IMR-90 (cell line): ENCODE measurements around the gene AOX1. TPM values are rescaled to one million over a fixed set of nuclear protein-coding genes. Genes with fewer than 3 reads are reported as not detected.

Source experiments
- ATAC-seq: fragments of 200-7000 bp; cut with Tn5 transposase; 2 replicates; pipeline ENCODE4 v1.9.1; 2020; ENCODE audit warnings: low read depth, mild to moderate bottlenecking, moderate library complexity
- BruUV-seq: library from RNA; stranded (reverse); fragments of 400-500 nt; replicated peaks from 2 replicates; lab custom pipeline; 2021; lab: Mats Ljungman, UMichigan
- CTCF ChIA-PET: fragments of 300-600 bp; formaldehyde crosslinking; extraction: SDS; loops from one replicate; lab custom pipeline; 2021; ENCODE audit warnings: antibody characterized with exemption; lab: Yijun Ruan, JAX
- POLR2A ChIA-PET: fragments of 300-600 bp; sonication (Branson Sonifier 250); formaldehyde crosslinking; loops from one replicate; lab custom pipeline; 2022; ENCODE audit warnings: antibody characterized with exemption; ENCODE audit not compliant: unreplicated experiment; lab: Charles Lee
- DNase-seq: peaks from one replicate; pipeline ENCODE4 v3.0.0; 2013
- H2AFZ ChIP-seq: replicated peaks from 2 replicates; pipeline ENCODE3; 2013; ENCODE audit warnings: low read length, mild to moderate bottlenecking; ENCODE audit not compliant: poor library complexity
- H2AK5ac ChIP-seq: 2 replicates; pipeline ENCODE4 v1.6.1; 2013; ENCODE audit warnings: low read depth, low read length, inconsistent platforms
- H2AK9ac ChIP-seq: replicated peaks from 2 replicates; pipeline ENCODE3; 2013; ENCODE audit warnings: mild to moderate bottlenecking, low read depth, low read length, moderate library complexity; ENCODE audit not compliant: poor library complexity
- H2BK120ac ChIP-seq: 2 replicates; pipeline ENCODE4 v1.6.1; 2013; ENCODE audit warnings: low read depth, low read length, inconsistent platforms
- H2BK15ac ChIP-seq: 3 replicates; pipeline ENCODE4 v1.6.1; 2013; ENCODE audit warnings: low read depth, low read length, inconsistent platforms
- H2BK20ac ChIP-seq: 2 replicates; pipeline ENCODE4 v1.6.1; 2013; ENCODE audit warnings: low read depth, mild to moderate bottlenecking, inconsistent platforms, low read length, moderate library complexity
- H2BK5ac ChIP-seq: 2 replicates; pipeline ENCODE4 v1.6.1; 2013; ENCODE audit warnings: mild to moderate bottlenecking, low read depth, low read length, inconsistent platforms; ENCODE audit not compliant: poor library complexity, severe bottlenecking
- H3K14ac ChIP-seq: replicated peaks from 2 replicates; pipeline ENCODE4 v1.6.1; 2013; ENCODE audit warnings: low read depth, low read length, inconsistent platforms
- H3K18ac ChIP-seq: 2 replicates; pipeline ENCODE4 v1.6.1; 2013; ENCODE audit warnings: low read depth, low read length, control low read depth
- H3K23ac ChIP-seq: 2 replicates; pipeline ENCODE4 v1.6.1; 2013; ENCODE audit warnings: low read depth, low read length, inconsistent platforms
- H3K27ac ChIP-seq: 2 replicates; pipeline ENCODE4 v1.5.1; 2013; ENCODE audit warnings: mild to moderate bottlenecking, control low read depth, low read length; ENCODE audit not compliant: insufficient read depth
- H3K27me3 ChIP-seq: 2 replicates; pipeline ENCODE4 v1.6.1; 2013; ENCODE audit warnings: low read length; ENCODE audit not compliant: control insufficient read depth, insufficient read depth
- H3K36me3 ChIP-seq: 2 replicates; pipeline ENCODE4 v1.6.1; 2013; ENCODE audit warnings: low read length, mixed read lengths; ENCODE audit not compliant: control insufficient read depth, insufficient read depth
- H3K4ac ChIP-seq: 2 replicates; pipeline ENCODE4 v1.6.1; 2013; ENCODE audit warnings: low read depth, low read length, inconsistent platforms
- H3K4me1 ChIP-seq: 2 replicates; pipeline ENCODE4 v1.6.1; 2013; ENCODE audit warnings: low read length, mixed read lengths; ENCODE audit not compliant: control insufficient read depth, insufficient read depth
- H3K4me2 ChIP-seq: 2 replicates; pipeline ENCODE4 v1.6.1; 2013; ENCODE audit warnings: low read depth, mild to moderate bottlenecking, control low read depth, low read length, moderate library complexity
- H3K4me3 ChIP-seq: 2 replicates; pipeline ENCODE4 v1.5.1; 2013; ENCODE audit warnings: low read depth, mild to moderate bottlenecking, control low read depth, low read length, moderate library complexity; ENCODE audit not compliant: insufficient read depth
- H3K56ac ChIP-seq: 2 replicates; pipeline ENCODE4 v1.6.1; 2013; ENCODE audit warnings: low read length, inconsistent platforms; ENCODE audit not compliant: insufficient read depth; ENCODE audit errors: extremely low read depth
- H3K79me1 ChIP-seq, 2 experiments: 2 replicates each; pipeline ENCODE4 v1.6.1; 2013; ENCODE audit warnings: low read length in 2 of 2, inconsistent platforms in 1 of 2, low read depth in 1 of 2
- H3K9ac ChIP-seq: 2 replicates; pipeline ENCODE4 v1.6.1; 2013; ENCODE audit warnings: low read depth, low read length, control low read depth
- H3K9me1 ChIP-seq: 2 replicates; pipeline ENCODE4 v1.6.1; 2013; ENCODE audit warnings: low read length, inconsistent platforms; ENCODE audit not compliant: insufficient read depth
- H3K9me3 ChIP-seq: 2 replicates; pipeline ENCODE4 v1.6.1; 2013; ENCODE audit warnings: low read length; ENCODE audit not compliant: control insufficient read depth, insufficient read depth
- H4K20me1 ChIP-seq: 2 replicates; pipeline ENCODE4 v1.6.1; 2013; ENCODE audit warnings: low read length, inconsistent platforms; ENCODE audit not compliant: insufficient read depth
- H4K5ac ChIP-seq: 2 replicates; pipeline ENCODE4 v1.6.1; 2013; ENCODE audit warnings: mild to moderate bottlenecking, low read depth, low read length, control low read depth
- H4K8ac ChIP-seq, 2 experiments: 2 replicates each; pipeline ENCODE4 v1.6.1; 2013; ENCODE audit warnings: low read depth in 2 of 2, low read length in 2 of 2, control low read depth in 1 of 2, inconsistent platforms in 1 of 2
- H4K91ac ChIP-seq: 2 replicates; pipeline ENCODE4 v1.6.1; 2013; ENCODE audit warnings: low read depth, low read length, inconsistent platforms; ENCODE audit not compliant: insufficient read depth
- BHLHE40 ChIP-seq: fragments of 150-350 bp; IDR thresholded peaks from 2 replicates; pipeline ENCODE4 v1.6.1; 2016; ENCODE audit warnings: mild to moderate bottlenecking, low read depth, low read length
- WGBS, 2 experiments: methylation state at CpG; one replicate each; pipeline versions ENCODE4 v1.1.5 to v1.1.7; 2013; ENCODE audit warnings: missing lambda C conversion rate in 2 of 2; ENCODE audit not compliant: insufficient read length in 1 of 2; ENCODE audit errors: extremely low coverage in 2 of 2; 5-methylcytosine and 5-hydroxymethylcytosine counted together
- dilution Hi-C: fragments of 300-500 bp; cut with HindIII; formaldehyde crosslinking; loops from one replicate; pipeline ENCODE4 v1.14.3; 2018; ENCODE audit warnings: low sequenced_read_pairs; ENCODE audit not compliant: unreplicated experiment
- in situ Hi-C: fragments of 300-500 bp; cut with MboI; formaldehyde crosslinking; loops from 3 replicates; pipeline ENCODE4 v1.14.3; 2019; ENCODE audit warnings: low sequenced_read_pairs, inconsistent platforms, mixed read lengths
- intact Hi-C: fragments of 100-400 bp; cut with micrococcal nuclease; formaldehyde crosslinking; loops from 2 replicates; pipeline ENCODE4 v1.10.0; 2022
- polyA plus RNA-seq, 3 experiments: library from polyadenylated mRNA; depleted of rRNA; stranded (reverse); fragments of >200 nt; gene quantifications; 2 replicates each; pipeline ENCODE4 v1.2.3, GENCODE V29; 2012; ENCODE audit warnings: low replicate concordance in 1 of 3
- total RNA-seq: library from RNA; depleted of rRNA; stranded (reverse); fragments of >200 nt; gene quantifications from 2 replicates; pipeline ENCODE4 v1.2.3, GENCODE V29; 2012
- TF ChIP-seq, protein P1 (sequence below): conservative IDR thresholded peaks from 2 replicates; pipeline ENCODE4 v1.5.1; 2012; ENCODE audit warnings: mild to moderate bottlenecking, low read depth, low read length, improper control_type of control experiment

Gene AOX1
- total and polyA plus RNA-seq, 2 of the 4 experiments (the other 2 are of a cell fraction) = 21.7 to 59.9 TPM

DNA sequence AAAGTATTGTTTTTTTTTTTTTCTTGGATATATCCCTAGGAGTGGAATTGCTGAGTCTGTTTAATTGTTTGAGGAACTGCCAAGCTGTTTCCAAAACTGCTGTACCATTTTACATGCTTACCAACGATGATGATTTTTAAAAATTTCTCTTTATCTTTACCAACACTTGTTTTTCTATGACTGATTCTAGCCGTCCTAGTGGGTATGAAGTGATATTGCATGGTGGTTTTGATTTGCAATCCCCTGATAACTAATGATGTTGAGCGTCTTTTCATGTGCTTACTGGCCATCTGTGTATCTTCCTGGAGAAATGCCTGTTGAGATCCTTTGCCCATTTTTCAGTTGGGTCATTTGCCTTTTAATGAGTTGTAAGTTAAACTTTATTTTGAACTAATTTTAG is 8.8 kb upstream of the AOX1 start:
- Histone ChIP-seq H3K9me3 (no peaks in the 10 kb centered on the region), H3K23ac (no peak overlapping the region), H3K14ac (no peak overlapping the region), H3K9ac (no peak overlapping the region), H3K36me3 (peaks cover 2% of the 10 kb centered on the region; the same call in 1 of the 2 replicates), H2BK20ac (no peak overlapping the region), H3K27me3 (no peaks in the 10 kb centered on the region), H4K91ac (no peak overlapping the region), H3K4me2 (no peak overlapping the region), H4K5ac (no peak overlapping the region), H2AK9ac (no peak overlapping the region), H4K20me1 (no peaks in the 10 kb centered on the region), H3K79me1 (peaks cover 4 to 9% of the 10 kb centered on the region in 2 experiments; a peak in 2 of 4 replicates), H2AK5ac (no peak overlapping the region), H3K18ac (no peak overlapping the region), H2BK120ac (no peak overlapping the region), H3K4me1 (no peaks in the 10 kb centered on the region), H4K8ac (no peak overlapping the region), H2BK15ac (no peak overlapping the region), H3K4me3 (no peak overlapping the region), H3K56ac (no peak overlapping the region), H2BK5ac (no peak overlapping the region), H3K4ac (no peak overlapping the region), H3K27ac (no peak overlapping the region), H2AFZ (no peak overlapping the region), H3K9me1 (no peaks in the 10 kb centered on the region)
- intact Hi-C loops (loop anchor here (2.0 to 10.0 kb wide), 2 partner anchors 374 to 602 kb away; no protein-coding TSS in a partner anchor), dilution Hi-C loops (no loop called here), in situ Hi-C loops (no loop called here)
- no peak for TF ChIP-seq BHLHE40
- TF ChIP-seq, protein P1, sequence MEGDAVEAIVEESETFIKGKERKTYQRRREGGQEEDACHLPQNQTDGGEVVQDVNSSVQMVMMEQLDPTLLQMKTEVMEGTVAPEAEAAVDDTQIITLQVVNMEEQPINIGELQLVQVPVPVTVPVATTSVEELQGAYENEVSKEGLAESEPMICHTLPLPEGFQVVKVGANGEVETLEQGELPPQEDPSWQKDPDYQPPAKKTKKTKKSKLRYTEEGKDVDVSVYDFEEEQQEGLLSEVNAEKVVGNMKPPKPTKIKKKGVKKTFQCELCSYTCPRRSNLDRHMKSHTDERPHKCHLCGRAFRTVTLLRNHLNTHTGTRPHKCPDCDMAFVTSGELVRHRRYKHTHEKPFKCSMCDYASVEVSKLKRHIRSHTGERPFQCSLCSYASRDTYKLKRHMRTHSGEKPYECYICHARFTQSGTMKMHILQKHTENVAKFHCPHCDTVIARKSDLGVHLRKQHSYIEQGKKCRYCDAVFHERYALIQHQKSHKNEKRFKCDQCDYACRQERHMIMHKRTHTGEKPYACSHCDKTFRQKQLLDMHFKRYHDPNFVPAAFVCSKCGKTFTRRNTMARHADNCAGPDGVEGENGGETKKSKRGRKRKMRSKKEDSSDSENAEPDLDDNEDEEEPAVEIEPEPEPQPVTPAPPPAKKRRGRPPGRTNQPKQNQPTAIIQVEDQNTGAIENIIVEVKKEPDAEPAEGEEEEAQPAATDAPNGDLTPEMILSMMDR = no peak
- no TSS peak for BruUV-seq
- ChIA-PET CTCF (interaction anchor here (1.5 kb wide), 1 partner anchor 128 kb away, joined by 7 read pairs; no protein-coding TSS in a partner anchor), POLR2A (no interaction called here)
- WGBS, 2 experiments = no CpG with 5 or more reads among the region's 3 CpGs
- DNase-seq = no peak
- ATAC-seq = no peak
